Pancreas (tissue), 10 donors: ENCODE results near the gene SETD1B. TPM values are rescaled to one million over a fixed set of nuclear protein-coding genes. Genes with fewer than 3 reads are reported as not detected.

ENCODE experiments used
- ATAC-seq, 4 donors: fragments of 200-7000 bp; cut with Tn5 transposase; one replicate each; pipeline versions ENCODE4 v1.8.0 to v1.9.1; 2020; ENCODE audit warnings: mild to moderate bottlenecking in 4 of 4, moderate library complexity in 4 of 4
- DNase-seq, 6 donors: peaks; one replicate each; pipeline ENCODE4 v3.0.0-alpha.2; 2020
- FAIRE-seq: peaks from 2 replicates; lab custom pipeline; 2012; peaks lifted over from hg19 to GRCh38; lab: Jason Lieb, UNC
- H3K27ac ChIP-seq, 4 donors: fragments of 200-600 bp; sonication (generic); 1 replicate in 3 of 4; 2 replicates in 1 of 4; pipeline versions ENCODE4 v1.5.0 to v1.8.0; 2020
- H3K27me3 ChIP-seq, 4 donors: fragments of 200-600 bp; one replicate each; pipeline ENCODE4 v1.8.0; 2021
- H3K36me3 ChIP-seq, 3 donors: fragments of 200-600 bp; sonication (generic) in 1 of 3; one replicate each; pipeline versions ENCODE4 v1.5.0 to v1.8.0; 2020 to 2021
- H3K4me1 ChIP-seq, 3 donors: fragments of 200-600 bp; one replicate each; pipeline ENCODE4 v1.8.0; 2021
- H3K4me3 ChIP-seq, 4 donors: fragments of 200-600 bp; sonication (generic) in 2 of 4; one replicate each; pipeline versions ENCODE4 v1.5.0 to v1.8.0; 2020 to 2021
- H3K9me3 ChIP-seq, 4 donors: fragments of 200-600 bp; one replicate each; pipeline ENCODE4 v1.8.0; 2021
- WGBS, 2 donors: extraction: QIAGEN DNeasy Blood & Tissue Kit; methylation state at CpG; one replicate each; pipeline ENCODE4 v1.1.7; 2013; 5-methylcytosine and 5-hydroxymethylcytosine counted together
- intact Hi-C, 3 donors: fragments of 100-400 bp; cut with DNase I; formaldehyde crosslinking; loops; one replicate each; pipeline versions ENCODE4 v1.11.1 to v1.14.2; 2022
- polyA plus RNA-seq, 2 donors: library from polyadenylated mRNA; stranded (reverse); fragments of 200-250 nt; gene quantifications; one replicate each; pipeline ENCODE4 v1.2.3, GENCODE V29; 2013
- total RNA-seq, 6 donors: library from RNA; stranded (reverse); fragmentation: NEBNext Ultra II Directional in 4 of 6; extraction: Animal tissue kit (Norgen Biotek cat#: 25700) in 4 of 6; gene quantifications; one replicate each; pipeline versions ENCODE4 v1.2.1 to v1.2.4, GENCODE V29; 2021 to 2023
- TF ChIP-seq, protein P1 (sequence below), 4 donors: fragments of 200-600 bp; sonication (generic) in 3 of 4; IDR thresholded peaks; one replicate each; pipeline versions ENCODE4 v1.5.0 to v1.8.0; 2021; ENCODE audit warnings: antibody characterized with exemption in 4 of 4
- donor health status: healthy with polysubstance abuse.
- donor health status: DM: no; HTN: no; CAD: no; lungs with moderate emphysema.
- donor health status: DM: no; HTN: no; CAD: no.
- donor health status: control.
- donor health status: control.
- donor health status: Bipolar disorder and iron deficiency.
- donor health status: DM: yes; HTN: yes; CAD: no.
- donor health status: DM: no; HTN: no; CAD: no.
- donor health status: DM: no; HTN: no; CAD: no.
- donor health status: DM: yes; HTN: yes; CAD: no.

Gene SETD1B
- total and polyA plus RNA-seq, 8 donors: 9.2 to 18.5 (median 12.2) TPM

DNA sequence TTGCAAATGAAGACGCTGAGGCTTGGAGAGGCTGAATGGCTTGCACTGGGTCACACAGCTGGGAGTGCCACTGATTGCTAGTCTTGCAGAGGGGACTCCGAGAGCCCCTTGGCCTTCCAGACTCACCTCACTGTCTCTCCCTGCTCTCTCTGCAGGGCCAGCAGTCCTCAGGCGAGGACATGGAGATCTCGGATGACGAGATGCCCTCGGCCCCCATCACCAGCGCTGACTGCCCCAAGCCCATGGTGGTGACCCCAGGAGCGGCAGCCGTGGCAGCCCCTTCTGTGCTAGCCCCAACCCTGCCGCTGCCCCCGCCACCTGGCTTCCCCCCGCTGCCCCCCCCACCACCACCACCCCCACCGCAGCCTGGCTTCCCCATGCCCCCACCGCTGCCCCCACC is 10.1 kb downstream of the SETD1B start:
- H3K4me3 ChIP-seq: no peak overlapping the region
- ATAC-seq (no peak), FAIRE-seq (no peak), DNase-seq (peak in 1 of 6 donors; percentile 73)
- H3K36me3 ChIP-seq: peaks cover 12 to 56% (median 35%) of the 10 kb centered on the region in 3 donors
- TF ChIP-seq, protein P1, sequence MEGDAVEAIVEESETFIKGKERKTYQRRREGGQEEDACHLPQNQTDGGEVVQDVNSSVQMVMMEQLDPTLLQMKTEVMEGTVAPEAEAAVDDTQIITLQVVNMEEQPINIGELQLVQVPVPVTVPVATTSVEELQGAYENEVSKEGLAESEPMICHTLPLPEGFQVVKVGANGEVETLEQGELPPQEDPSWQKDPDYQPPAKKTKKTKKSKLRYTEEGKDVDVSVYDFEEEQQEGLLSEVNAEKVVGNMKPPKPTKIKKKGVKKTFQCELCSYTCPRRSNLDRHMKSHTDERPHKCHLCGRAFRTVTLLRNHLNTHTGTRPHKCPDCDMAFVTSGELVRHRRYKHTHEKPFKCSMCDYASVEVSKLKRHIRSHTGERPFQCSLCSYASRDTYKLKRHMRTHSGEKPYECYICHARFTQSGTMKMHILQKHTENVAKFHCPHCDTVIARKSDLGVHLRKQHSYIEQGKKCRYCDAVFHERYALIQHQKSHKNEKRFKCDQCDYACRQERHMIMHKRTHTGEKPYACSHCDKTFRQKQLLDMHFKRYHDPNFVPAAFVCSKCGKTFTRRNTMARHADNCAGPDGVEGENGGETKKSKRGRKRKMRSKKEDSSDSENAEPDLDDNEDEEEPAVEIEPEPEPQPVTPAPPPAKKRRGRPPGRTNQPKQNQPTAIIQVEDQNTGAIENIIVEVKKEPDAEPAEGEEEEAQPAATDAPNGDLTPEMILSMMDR (IDR thresholded peaks at IDR 0.05): no peak
- no peaks in the 10 kb centered on the region for H3K27me3 ChIP-seq
- H3K9me3 ChIP-seq: no peaks in the 10 kb centered on the region
- 88 to 91% methylated on average over 9 to 14 of the region's 14 CpGs for whole genome bisulfite sequencing, 2 donors
- H3K4me1 ChIP-seq: peaks cover 0 to 28% (median 8%) of the 10 kb centered on the region in 3 donors
- intact Hi-C loops: no loop called here
- H3K27ac ChIP-seq: no peak overlapping the region

DNA sequence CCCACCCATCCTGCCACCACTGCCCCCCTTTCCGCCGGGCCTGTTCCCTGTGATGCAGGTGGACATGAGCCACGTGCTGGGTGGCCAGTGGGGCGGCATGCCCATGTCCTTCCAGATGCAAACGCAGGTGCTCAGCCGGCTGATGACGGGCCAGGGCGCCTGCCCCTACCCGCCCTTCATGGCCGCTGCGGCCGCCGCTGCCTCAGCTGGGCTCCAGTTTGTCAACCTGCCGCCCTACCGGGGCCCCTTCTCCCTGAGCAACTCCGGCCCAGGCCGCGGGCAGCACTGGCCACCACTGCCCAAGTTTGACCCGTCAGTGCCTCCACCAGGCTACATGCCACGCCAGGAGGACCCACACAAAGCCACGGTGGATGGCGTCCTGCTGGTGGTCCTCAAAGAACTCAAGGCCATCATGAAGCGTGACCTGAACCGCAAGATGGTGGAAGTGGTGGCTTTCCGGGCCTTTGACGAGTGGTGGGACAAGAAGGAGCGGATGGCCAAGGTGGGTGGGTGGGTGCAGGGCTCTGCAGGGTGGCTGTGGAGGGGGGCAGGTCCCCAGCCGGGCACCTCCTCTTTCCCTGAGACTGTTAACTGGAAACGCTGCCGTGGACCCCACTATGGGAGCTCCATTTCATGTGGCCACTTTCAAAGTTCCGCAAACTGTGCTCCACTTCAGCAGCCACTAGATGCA is 10.8 kb downstream of the SETD1B start:
- peaks cover 12 to 56% (median 35%) of the 10 kb centered on the region in 3 donors for H3K36me3 ChIP-seq
- intact Hi-C loops: no loop called here
- H3K4me1 ChIP-seq: peaks cover 0 to 28% (median 8%) of the 10 kb centered on the region in 3 donors
- no peaks in the 10 kb centered on the region for H3K9me3 ChIP-seq
- DNase-seq (peak; percentile 6 to 78 (median 36)), FAIRE-seq (no peak), ATAC-seq (no peak)
- H3K4me3 ChIP-seq: no peak overlapping the region
- WGBS, 2 donors: 88 to 89% methylated on average over 29 to 31 of the region's 31 CpGs
- H3K27me3 ChIP-seq: no peaks in the 10 kb centered on the region
- TF ChIP-seq, protein P1 (IDR thresholded peaks at IDR 0.05): no peak
- no peak overlapping the region for H3K27ac ChIP-seq

DNA sequence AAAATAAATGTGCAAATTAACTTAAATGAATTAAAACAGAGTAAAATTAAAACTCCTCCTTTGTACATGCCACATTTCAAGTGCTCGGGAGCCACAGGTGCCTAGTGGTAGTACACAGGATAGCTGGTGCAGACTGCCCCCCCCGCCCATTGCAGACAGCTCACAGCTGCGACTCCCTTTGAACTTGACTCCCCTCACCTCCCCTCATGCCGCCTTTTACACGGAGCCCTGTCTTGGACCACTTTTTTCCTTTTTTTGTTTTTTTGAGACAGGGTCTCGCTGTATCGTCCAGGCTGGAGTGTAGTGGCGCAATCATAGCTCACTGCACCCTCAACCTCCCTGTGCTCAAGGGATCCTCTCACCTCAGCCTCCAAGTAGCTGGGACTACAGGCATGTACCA is 11.5 kb downstream of the SETD1B start:
- WGBS, 2 donors: 90 to 92% methylated on average over 8 of the region's 8 CpGs
- no peak for FAIRE-seq
- TF ChIP-seq, protein P1 (IDR thresholded peaks at IDR 0.05): no peak
- intact Hi-C loops: no loop called here
- Histone ChIP-seq H3K4me3 (no peak overlapping the region), H3K9me3 (no peaks in the 10 kb centered on the region), H3K4me1 (peaks cover 0 to 28% (median 8%) of the 10 kb centered on the region in 3 donors), H3K27ac (no peak overlapping the region), H3K27me3 (no peaks in the 10 kb centered on the region), H3K36me3 (peaks cover 12 to 56% (median 32%) of the 10 kb centered on the region in 3 donors)
- no peak for ATAC-seq
- DNase-seq: peak in 1 of 6 donors; percentile 47

DNA sequence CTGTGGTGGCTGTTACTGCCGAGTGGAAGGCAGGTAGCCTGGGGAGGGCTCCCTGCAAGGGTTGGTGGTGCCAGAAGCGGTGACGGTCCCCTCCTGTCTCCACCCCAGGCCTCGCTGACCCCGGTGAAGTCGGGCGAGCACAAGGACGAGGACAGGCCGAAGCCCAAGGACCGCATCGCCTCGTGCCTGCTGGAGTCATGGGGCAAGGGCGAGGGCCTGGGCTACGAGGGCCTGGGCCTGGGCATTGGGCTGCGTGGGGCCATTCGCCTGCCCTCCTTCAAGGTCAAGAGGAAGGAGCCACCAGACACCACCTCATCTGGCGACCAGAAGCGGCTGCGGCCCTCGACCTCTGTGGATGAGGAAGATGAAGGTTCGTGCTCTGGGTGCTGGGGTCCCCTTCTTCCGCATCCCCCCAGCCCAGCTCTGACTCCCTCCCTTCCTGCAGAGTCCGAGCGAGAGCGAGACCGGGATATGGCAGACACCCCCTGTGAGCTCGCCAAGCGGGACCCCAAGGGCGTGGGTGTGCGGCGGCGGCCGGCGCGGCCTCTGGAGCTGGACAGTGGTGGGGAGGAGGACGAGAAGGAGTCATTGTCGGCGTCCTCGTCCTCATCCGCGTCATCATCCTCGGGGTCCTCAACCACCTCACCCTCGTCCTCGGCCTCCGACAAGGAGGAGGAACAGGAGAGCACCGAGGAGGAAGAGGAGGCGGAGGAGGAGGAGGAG is 13.3 kb downstream of the SETD1B start:
- no peak overlapping the region for H3K4me3 ChIP-seq
- ATAC-seq (no peak), DNase-seq (peak in 1 of 6 donors; percentile 66), FAIRE-seq (no peak)
- TF ChIP-seq, protein P1 (IDR thresholded peaks at IDR 0.05): no peak
- WGBS, 2 donors: 92 to 96% methylated on average over 45 to 47 of the region's 47 CpGs
- no peaks in the 10 kb centered on the region for H3K27me3 ChIP-seq
- no peaks in the 10 kb centered on the region for H3K9me3 ChIP-seq
- H3K36me3 ChIP-seq: peaks cover 12 to 63% (median 34%) of the 10 kb centered on the region in 3 donors
- intact Hi-C loops: no loop called here
- peaks cover 0 to 15% (median 8%) of the 10 kb centered on the region in 3 donors for H3K4me1 ChIP-seq
- no peak overlapping the region for H3K27ac ChIP-seq
